NB4 (cell line): ENCODE data around the gene CCDC177.

Source experiments
- DNase-seq: peaks from one replicate; pipeline ENCODE4 v3.0.0; 2010; ENCODE audit warnings: low read depth
- H3K4me3 ChIP-seq: one replicate; pipeline ENCODE4 v1.5.1; 2011; ENCODE audit warnings: mild to moderate bottlenecking, low read depth, low read length, moderate library complexity
- CTCF ChIP-seq: IDR thresholded peaks from one replicate; pipeline ENCODE4 v1.5.1; 2012; ENCODE audit warnings: low read depth, low read length
- MAX ChIP-seq: IDR thresholded peaks from 2 replicates; pipeline ENCODE4 v1.6.1; 2011; ENCODE audit warnings: low read depth, low read length
- MYC ChIP-seq: IDR thresholded peaks from 2 replicates; pipeline ENCODE4 v1.6.1; 2011; ENCODE audit warnings: low read depth, low read length
- POLR2A ChIP-seq: IDR thresholded peaks from 2 replicates; pipeline ENCODE4 v1.6.1; 2011; ENCODE audit warnings: mild to moderate bottlenecking; ENCODE audit not compliant: insufficient read length; ENCODE audit errors: extremely low read depth

CCDC177 gene

GRCh38 chr14:69529563-69529962, 45.1 kb downstream of the CCDC177 start:
- no peak overlapping the region for H3K4me3 ChIP-seq
- no peak for TF ChIP-seq MYC
- TF ChIP-seq MAX, result no peak
- no peak for TF ChIP-seq POLR2A
- no peak for DNase-seq

- TF ChIP-seq CTCF, result no peak
- TF ChIP-seq POLR2A, result no peak
- no peak for TF ChIP-seq MYC
- no peak for TF ChIP-seq MAX
- H3K4me3 ChIP-seq, result no peak overlapping the region
- no peak for DNase-seq
Observed at GRCh38 chr14:69528930-69529329, 45.7 kb downstream of the CCDC177 start.

GRCh38 chr14:69528143-69528542, 46.5 kb downstream of the CCDC177 start:
- TF ChIP-seq CTCF, result no peak
- no peak for TF ChIP-seq MYC
- no peak for TF ChIP-seq POLR2A
- no peak for TF ChIP-seq MAX
- DNase-seq, result no peak
- H3K4me3 ChIP-seq, result no peak overlapping the region

- no peak for DNase-seq
- TF ChIP-seq MAX (no peak), POLR2A (no peak), CTCF (no peak), MYC (no peak)
- H3K4me3 ChIP-seq, result no peak overlapping the region
Observed at GRCh38 chr14:69527635-69528034, 47.0 kb downstream of the CCDC177 start.

GRCh38 chr14:69525896-69526295, 48.8 kb downstream of the CCDC177 start:
- no peak overlapping the region for H3K4me3 ChIP-seq
- no peak for DNase-seq
- no peak for TF ChIP-seq CTCF

- TF ChIP-seq MAX (no peak), CTCF (no peak)
- no peak for DNase-seq
- no peak overlapping the region for H3K4me3 ChIP-seq
Observed at GRCh38 chr14:69522026-69522425, 52.6 kb downstream of the CCDC177 start.
